Cardiac muscle cell (in vitro differentiated cells and primary cell): ENCODE data around the gene STAG1. TPM values are rescaled to one million over a fixed set of nuclear protein-coding genes. Genes with fewer than 3 reads are reported as not detected.

Source experiments
- DNase-seq, 2 donors: peaks; one replicate each; pipeline versions ENCODE4 v3.0.0 to v3.0.0-alpha.2; 2010 to 2017; ENCODE audit warnings: low read depth in 1 of 2, low spot score in 1 of 2
- H3K27ac ChIP-seq: fragments of 200-600 bp; sonication (generic); 2 replicates; pipeline ENCODE4 v1.5.1; 2016
- H3K27me3 ChIP-seq: fragments of 200-600 bp; sonication (generic); 2 replicates; pipeline ENCODE4 v1.6.0; 2016; ENCODE audit warnings: control low read depth
- H3K36me3 ChIP-seq: fragments of 200-600 bp; sonication (generic); 2 replicates; pipeline ENCODE4 v1.5.1; 2016; ENCODE audit warnings: control low read depth
- H3K4me1 ChIP-seq: fragments of 200-600 bp; sonication (generic); 2 replicates; pipeline ENCODE4 v1.8.1; 2017; ENCODE audit warnings: low read depth, mild to moderate bottlenecking, mixed run types
- H3K4me3 ChIP-seq: fragments of 200-600 bp; sonication (generic); 2 replicates; pipeline ENCODE4 v1.5.1; 2016; ENCODE audit warnings: mild to moderate bottlenecking
- H3K9me3 ChIP-seq: fragments of 200-600 bp; sonication (generic); 2 replicates; pipeline ENCODE4 v1.5.1; 2017; ENCODE audit warnings: low read depth, mild to moderate bottlenecking, control low read depth
- CTCF ChIP-seq: IDR thresholded peaks from 2 replicates; pipeline ENCODE4 v1.5.1; 2012; ENCODE audit warnings: low read depth, mild to moderate bottlenecking, low read length
- polyA plus RNA-seq: library from polyadenylated mRNA; unstranded; fragments of >200 nt; fragmentation: Nextera tagmentation; extraction: Ambion mirVana; gene quantifications from 2 replicates; pipeline ENCODE4 v1.2.1, GENCODE V29; 2016
- total RNA-seq: library from RNA; depleted of rRNA; stranded (reverse); fragments of >200 nt; gene quantifications from 2 replicates; pipeline ENCODE4 v1.2.3, GENCODE V29; 2016

Gene STAG1
- total and polyA plus RNA-seq, 2 experiments from 2014 or later, result 12.7 to 18.3 TPM

GRCh38 chr3:136311261-136311660, 440.9 kb downstream of the STAG1 start:
- DNase-seq, result no peak
- Histone ChIP-seq H3K9me3 (no peaks in the 10 kb centered on the region), H3K4me3 (no peak overlapping the region), H3K36me3 (no peaks in the 10 kb centered on the region), H3K4me1 (no peaks in the 10 kb centered on the region), H3K27ac (no peak overlapping the region), H3K27me3 (no peaks in the 10 kb centered on the region)
- no peak for TF ChIP-seq CTCF

GRCh38 chr3:136305879-136306278, 446.3 kb downstream of the STAG1 start:
- no peaks in the 10 kb centered on the region for H3K27me3 ChIP-seq

GRCh38 chr3:136300444-136300843, 451.7 kb downstream of the STAG1 start:
- H3K9me3 ChIP-seq, result no peaks in the 10 kb centered on the region
- DNase-seq, result no peak
- H3K4me1 ChIP-seq, result no peaks in the 10 kb centered on the region
- no peaks in the 10 kb centered on the region for H3K36me3 ChIP-seq
- H3K27ac ChIP-seq, result no peak overlapping the region
- no peak for TF ChIP-seq CTCF
- no peaks in the 10 kb centered on the region for H3K27me3 ChIP-seq
- no peak overlapping the region for H3K4me3 ChIP-seq

More at GRCh38 chr3:136305879-136306278, 446.3 kb downstream of the STAG1 start:
- peak in 1 of 2 donors; percentile 55 for DNase-seq
- H3K9me3 ChIP-seq, result no peaks in the 10 kb centered on the region
- TF ChIP-seq CTCF, result peak; percentile 51
- no peaks in the 10 kb centered on the region for H3K36me3 ChIP-seq
- H3K4me3 ChIP-seq, result no peak overlapping the region
- no peak overlapping the region for H3K27ac ChIP-seq
- no peaks in the 10 kb centered on the region for H3K4me1 ChIP-seq

GRCh38 chr3:136297826-136298225, 454.4 kb downstream of the STAG1 start:
- H3K27ac ChIP-seq, result no peak overlapping the region
- no peak overlapping the region for H3K4me3 ChIP-seq
- H3K27me3 ChIP-seq, result no peaks in the 10 kb centered on the region
- DNase-seq, result no peak
- no peaks in the 10 kb centered on the region for H3K9me3 ChIP-seq
- TF ChIP-seq CTCF, result no peak
- peaks cover 9% of the 10 kb centered on the region for H3K36me3 ChIP-seq
- H3K4me1 ChIP-seq, result no peaks in the 10 kb centered on the region

- H3K4me3 ChIP-seq, result no peak overlapping the region
Observed at GRCh38 chr3:136296960-136297359, 455.2 kb downstream of the STAG1 start.

More at GRCh38 chr3:136296960-136297359, 455.2 kb downstream of the STAG1 start:
- no peaks in the 10 kb centered on the region for H3K4me1 ChIP-seq
- no peak for TF ChIP-seq CTCF
- no peak overlapping the region for H3K27ac ChIP-seq
- no peaks in the 10 kb centered on the region for H3K9me3 ChIP-seq
- no peaks in the 10 kb centered on the region for H3K27me3 ChIP-seq
- peaks cover 9% of the 10 kb centered on the region for H3K36me3 ChIP-seq
- no peak for DNase-seq
